ENCODE measurements around the gene EHBP1.

The EHBP1 gene

GRCh38 chr2:63048367-63049171 is 343.1 kb downstream of the EHBP1 start:
- H3K27ac Mint-ChIP-seq = no peak overlapping the region
- peaks cover 63% of the 10 kb centered on the region for H3K4me1 Mint-ChIP-seq
- H3K4me3 Mint-ChIP-seq = peak overlapping the region; percentile 65
- H3K36me3 Mint-ChIP-seq = peaks cover 25% of the 10 kb centered on the region
- peaks cover 93% of the 10 kb centered on the region for H3K27me3 Mint-ChIP-seq
- H3K9me3 Mint-ChIP-seq = peaks cover 3% of the 10 kb centered on the region
- ATAC-seq = no peak

- H3K4me1 Mint-ChIP-seq = peaks cover 71% of the 10 kb centered on the region
- H3K36me3 Mint-ChIP-seq = peaks cover 16% of the 10 kb centered on the region
- peak overlapping the region; percentile 9 for H3K27ac Mint-ChIP-seq
- H3K27me3 Mint-ChIP-seq = peaks cover 96% of the 10 kb centered on the region
- peaks cover 3% of the 10 kb centered on the region for H3K9me3 Mint-ChIP-seq
- ATAC-seq = no peak
- H3K4me3 Mint-ChIP-seq = peak overlapping the region; percentile 76
Observed at GRCh38 chr2:63049211-63049969, 343.9 kb downstream of the EHBP1 start.

- peaks cover 76% of the 10 kb centered on the region for H3K4me1 Mint-ChIP-seq
- H3K27ac Mint-ChIP-seq = peak overlapping the region; percentile 9
- ATAC-seq = peak; percentile 44
- H3K36me3 Mint-ChIP-seq = peaks cover 11% of the 10 kb centered on the region
- H3K4me3 Mint-ChIP-seq = peak overlapping the region; percentile 76
- H3K27me3 Mint-ChIP-seq = peaks cover 96% of the 10 kb centered on the region
- peaks cover 3% of the 10 kb centered on the region for H3K9me3 Mint-ChIP-seq
Observed at GRCh38 chr2:63049970-63050333, 344.4 kb downstream of the EHBP1 start.

- peaks cover 3% of the 10 kb centered on the region for H3K9me3 Mint-ChIP-seq
- peak; percentile 84 for ATAC-seq
- peak within 1 kb of the TSS; percentile 9 for H3K27ac Mint-ChIP-seq
Observed at GRCh38 chr2:63050334-63051041, 345.0 kb downstream of the EHBP1 start, which contains the start of gene OTX1. TSS of gene OTX1 (plus strand) at chr2:63050830. CDS start at chr2:63052991, 2,161 bp downstream.

GRCh38 chr2:63051042-63051794 is 345.7 kb downstream of the EHBP1 start:
- H3K4me1 Mint-ChIP-seq = peaks cover 88% of the 10 kb centered on the region
- H3K4me3 Mint-ChIP-seq = peak overlapping the region; percentile 68
- peaks cover 96% of the 10 kb centered on the region for H3K27me3 Mint-ChIP-seq
- H3K9me3 Mint-ChIP-seq = peaks cover 6% of the 10 kb centered on the region
- no peak overlapping the region for H3K27ac Mint-ChIP-seq
- no peak for ATAC-seq
- H3K36me3 Mint-ChIP-seq = no peaks in the 10 kb centered on the region

More at GRCh38 chr2:63050334-63051041, 345.0 kb downstream of the EHBP1 start, which contains the start of gene OTX1:
- Mint-ChIP-seq H3K4me3 (peak within 1 kb of the TSS; percentile 76), H3K4me1 (peaks cover 80% of the 10 kb centered on the region), H3K27me3 (peaks cover 96% of the 10 kb centered on the region), H3K36me3 (peaks cover 5% of the 10 kb centered on the region)

GRCh38 chr2:63051795-63052333 is 346.4 kb downstream of the EHBP1 start:
- peaks cover 89% of the 10 kb centered on the region for H3K4me1 Mint-ChIP-seq
- ATAC-seq = no peak
- peaks cover 8% of the 10 kb centered on the region for H3K9me3 Mint-ChIP-seq
- H3K36me3 Mint-ChIP-seq = no peaks in the 10 kb centered on the region
- no peak overlapping the region for H3K27ac Mint-ChIP-seq
- peaks cover 96% of the 10 kb centered on the region for H3K27me3 Mint-ChIP-seq
- H3K4me3 Mint-ChIP-seq = peak overlapping the region; percentile 68

GRCh38 chr2:63052411-63053080 is 347.0 kb downstream of the EHBP1 start:
- peaks cover 8% of the 10 kb centered on the region for H3K9me3 Mint-ChIP-seq
- H3K36me3 Mint-ChIP-seq = no peaks in the 10 kb centered on the region
- no peak for ATAC-seq
- peaks cover 89% of the 10 kb centered on the region for H3K4me1 Mint-ChIP-seq
- no peak overlapping the region for H3K27ac Mint-ChIP-seq
- peak overlapping the region; percentile 51 for H3K4me3 Mint-ChIP-seq
- peaks cover 96% of the 10 kb centered on the region for H3K27me3 Mint-ChIP-seq

GRCh38 chr2:63053081-63053888 is 347.8 kb downstream of the EHBP1 start:
- Mint-ChIP-seq H3K4me1 (peaks cover 89% of the 10 kb centered on the region), H3K4me3 (peak overlapping the region; percentile 41), H3K27ac (no peak overlapping the region), H3K9me3 (peaks cover 8% of the 10 kb centered on the region), H3K36me3 (no peaks in the 10 kb centered on the region), H3K27me3 (peaks cover 96% of the 10 kb centered on the region)
- ATAC-seq = no peak

- H3K4me3 Mint-ChIP-seq = peak overlapping the region; percentile 45
- no peak overlapping the region for H3K27ac Mint-ChIP-seq
- H3K4me1 Mint-ChIP-seq = peaks cover 87% of the 10 kb centered on the region
- no peaks in the 10 kb centered on the region for H3K36me3 Mint-ChIP-seq
- peaks cover 8% of the 10 kb centered on the region for H3K9me3 Mint-ChIP-seq
- peaks cover 95% of the 10 kb centered on the region for H3K27me3 Mint-ChIP-seq
- no peak for ATAC-seq
Observed at GRCh38 chr2:63053889-63054602, 348.5 kb downstream of the EHBP1 start.

GRCh38 chr2:63054841-63055225 is 349.3 kb downstream of the EHBP1 start:
- H3K36me3 Mint-ChIP-seq = no peaks in the 10 kb centered on the region
- peaks cover 80% of the 10 kb centered on the region for H3K4me1 Mint-ChIP-seq
- ATAC-seq = no peak
- H3K27me3 Mint-ChIP-seq = peaks cover 87% of the 10 kb centered on the region
- no peak overlapping the region for H3K27ac Mint-ChIP-seq
- H3K4me3 Mint-ChIP-seq = peak overlapping the region; percentile 45
- H3K9me3 Mint-ChIP-seq = peaks cover 8% of the 10 kb centered on the region

GRCh38 chr2:63055226-63056106 is 350.0 kb downstream of the EHBP1 start:
- ATAC-seq = no peak
- Mint-ChIP-seq H3K27me3 (peaks cover 82% of the 10 kb centered on the region), H3K4me3 (peak overlapping the region; percentile 25), H3K27ac (no peak overlapping the region), H3K36me3 (no peaks in the 10 kb centered on the region), H3K9me3 (peaks cover 8% of the 10 kb centered on the region), H3K4me1 (peaks cover 76% of the 10 kb centered on the region)

Data from stimulated activated memory B cell treated with anti-CD40 and anti-IgM and Interleukin-4, amounts not matched to agents 10 μg/mL and 1 μg/mL and 100 μg/mL, for 72 hours (primary cell).